SK-N-SH treated with all-trans-retinoic acid at 6 μM for 48 hours (cell line): Measurements from ENCODE around the gene MX2.

Source experiments
- ATAC-seq: fragments of 200-7000 bp; cut with Tn5 transposase; 3 replicates; pipeline ENCODE4 v1.9.1; 2020; ENCODE audit warnings: mild to moderate bottlenecking, moderate library complexity
- ARNTL ChIP-seq: fragments of 450-650 bp; formaldehyde crosslinking; IDR thresholded peaks from 2 replicates; pipeline ENCODE4 v1.5.0; 2020; ENCODE audit warnings: low read depth, mild to moderate bottlenecking, moderate library complexity, borderline replicate concordance
- BACH2 ChIP-seq: fragments of 250-450 bp; sonication (Bioruptor Pico); IDR thresholded peaks from 2 replicates; pipeline ENCODE4 v1.9.0; 2021; ENCODE audit warnings: mild to moderate bottlenecking, borderline replicate concordance
- CREB5 ChIP-seq: fragments of 250-450 bp; sonication (Bioruptor Pico); IDR thresholded peaks from 2 replicates; pipeline ENCODE4 v1.5.1; 2020; ENCODE audit warnings: low read depth, mild to moderate bottlenecking, moderate library complexity
- CSDC2 ChIP-seq: fragments of 250-450 bp; sonication (Bioruptor Pico); IDR thresholded peaks from 2 replicates; pipeline ENCODE4 v1.5.0; 2020; ENCODE audit warnings: mild to moderate bottlenecking, moderate library complexity
- ESRRG ChIP-seq: fragments of 250-450 bp; sonication (Bioruptor Pico); IDR thresholded peaks from 2 replicates; pipeline ENCODE4 v1.6.1; 2021; ENCODE audit warnings: mild to moderate bottlenecking
- GLIS3 ChIP-seq: fragments of 250-450 bp; sonication (Bioruptor Pico); IDR thresholded peaks from 2 replicates; pipeline ENCODE4 v1.5.0; 2020; ENCODE audit warnings: mild to moderate bottlenecking, moderate library complexity
- ISL1 ChIP-seq: fragments of 250-450 bp; sonication (Bioruptor Pico); IDR thresholded peaks from 2 replicates; pipeline ENCODE4 v2.1.2; 2022; ENCODE audit warnings: mild to moderate bottlenecking, moderate library complexity
- OSR1 ChIP-seq: fragments of 250-450 bp; sonication (Bioruptor Pico); IDR thresholded peaks from 2 replicates; pipeline ENCODE4 v1.8.0; 2022; ENCODE audit warnings: moderate library complexity, mild to moderate bottlenecking, inconsistent platforms
- RARB ChIP-seq: fragments of 250-450 bp; sonication (Bioruptor Pico); IDR thresholded peaks from 2 replicates; pipeline ENCODE4 v1.8.0; 2021; ENCODE audit warnings: mild to moderate bottlenecking, moderate library complexity
- SNAI2 ChIP-seq: fragments of 250-450 bp; sonication (Bioruptor Pico); IDR thresholded peaks from 2 replicates; pipeline ENCODE4 v1.5.0; 2020; ENCODE audit warnings: mild to moderate bottlenecking, moderate library complexity
- TCF4 ChIP-seq: fragments of 250-450 bp; sonication (Bioruptor Pico); IDR thresholded peaks from 2 replicates; pipeline ENCODE4 v1.8.0; 2021; ENCODE audit warnings: mild to moderate bottlenecking, moderate library complexity, borderline replicate concordance
- ZFP3 ChIP-seq: fragments of 250-450 bp; sonication (Bioruptor Pico); IDR thresholded peaks from 2 replicates; pipeline ENCODE4 v1.5.0; 2020; ENCODE audit warnings: mild to moderate bottlenecking, moderate library complexity
- ZFP30 ChIP-seq: fragments of 450-650 bp; formaldehyde crosslinking; IDR thresholded peaks from 2 replicates; pipeline ENCODE4 v1.5.0; 2022; ENCODE audit warnings: mild to moderate bottlenecking, moderate library complexity
- ZNF565 ChIP-seq: fragments of 450-650 bp; formaldehyde crosslinking; conservative IDR thresholded peaks from 2 replicates; pipeline ENCODE4 v1.5.0; 2020; ENCODE audit warnings: low read depth, mild to moderate bottlenecking, moderate library complexity
- ZNF70 ChIP-seq: fragments of 450-650 bp; formaldehyde crosslinking; IDR thresholded peaks from 2 replicates; pipeline ENCODE4 v1.5.0; 2020; ENCODE audit warnings: mild to moderate bottlenecking, moderate library complexity
- ZNF8 ChIP-seq: fragments of 450-650 bp; formaldehyde crosslinking; IDR thresholded peaks from 2 replicates; pipeline ENCODE4 v1.5.0; 2020; ENCODE audit warnings: mild to moderate bottlenecking, moderate library complexity
- TF ChIP-seq, protein P1 (sequence below): fragments of 250-450 bp; sonication (Bioruptor Pico); IDR thresholded peaks from 2 replicates; pipeline ENCODE4 v1.5.0; 2020; ENCODE audit warnings: mild to moderate bottlenecking, moderate library complexity
- TF ChIP-seq, protein P2 (sequence below): fragments of 250-450 bp; sonication (Bioruptor Pico); IDR thresholded peaks from 2 replicates; pipeline ENCODE4 v1.8.0; 2021; ENCODE audit warnings: low read depth, mild to moderate bottlenecking, moderate library complexity, borderline replicate concordance
- TF ChIP-seq, protein P3 (sequence below): fragments of 250-450 bp; sonication (Bioruptor Pico); IDR thresholded peaks from 2 replicates; pipeline ENCODE4 v1.5.1; 2021; ENCODE audit warnings: mild to moderate bottlenecking, moderate library complexity

MX2 gene

DNA sequence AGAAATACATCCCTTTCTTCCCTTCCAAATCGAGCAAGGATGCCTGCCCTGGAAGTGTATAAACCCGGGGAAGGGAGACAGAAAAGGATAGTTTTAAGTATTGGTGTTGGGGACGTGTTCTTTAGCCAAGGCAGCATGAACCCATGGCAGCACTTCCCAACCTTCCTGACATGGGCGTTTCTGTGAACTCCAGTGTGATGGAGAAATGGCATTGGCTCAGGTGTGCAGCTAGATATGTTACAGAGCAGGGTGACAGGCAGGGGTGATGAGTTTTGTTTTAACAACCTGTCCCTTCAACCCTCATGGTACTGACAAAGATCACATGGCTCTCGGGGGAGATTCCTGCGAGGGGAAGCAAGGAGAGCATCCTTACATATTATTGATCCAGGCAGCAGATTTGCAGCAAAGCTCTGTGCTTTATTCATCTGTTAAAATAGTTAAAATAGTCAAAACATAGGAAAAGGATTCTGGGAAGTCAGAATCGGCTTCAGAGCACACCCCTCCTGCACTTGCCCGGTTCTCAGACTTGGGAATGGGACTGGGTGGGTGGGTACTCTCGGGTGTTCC lies 68.2 kb downstream of the MX2 start:
- TF ChIP-seq CSDC2 (CRISPR knock-in tag) (no peak), ZNF565 (CRISPR knock-in tag) (no peak), ARNTL (CRISPR knock-in tag) (no peak), ZFP30 (CRISPR knock-in tag) (no peak), SNAI2 (no peak), ZFP3 (CRISPR knock-in tag) (no peak), BACH2 (CRISPR knock-in tag) (no peak), CREB5 (no peak), OSR1 (CRISPR knock-in tag) (no peak)
- TF ChIP-seq, protein P1, sequence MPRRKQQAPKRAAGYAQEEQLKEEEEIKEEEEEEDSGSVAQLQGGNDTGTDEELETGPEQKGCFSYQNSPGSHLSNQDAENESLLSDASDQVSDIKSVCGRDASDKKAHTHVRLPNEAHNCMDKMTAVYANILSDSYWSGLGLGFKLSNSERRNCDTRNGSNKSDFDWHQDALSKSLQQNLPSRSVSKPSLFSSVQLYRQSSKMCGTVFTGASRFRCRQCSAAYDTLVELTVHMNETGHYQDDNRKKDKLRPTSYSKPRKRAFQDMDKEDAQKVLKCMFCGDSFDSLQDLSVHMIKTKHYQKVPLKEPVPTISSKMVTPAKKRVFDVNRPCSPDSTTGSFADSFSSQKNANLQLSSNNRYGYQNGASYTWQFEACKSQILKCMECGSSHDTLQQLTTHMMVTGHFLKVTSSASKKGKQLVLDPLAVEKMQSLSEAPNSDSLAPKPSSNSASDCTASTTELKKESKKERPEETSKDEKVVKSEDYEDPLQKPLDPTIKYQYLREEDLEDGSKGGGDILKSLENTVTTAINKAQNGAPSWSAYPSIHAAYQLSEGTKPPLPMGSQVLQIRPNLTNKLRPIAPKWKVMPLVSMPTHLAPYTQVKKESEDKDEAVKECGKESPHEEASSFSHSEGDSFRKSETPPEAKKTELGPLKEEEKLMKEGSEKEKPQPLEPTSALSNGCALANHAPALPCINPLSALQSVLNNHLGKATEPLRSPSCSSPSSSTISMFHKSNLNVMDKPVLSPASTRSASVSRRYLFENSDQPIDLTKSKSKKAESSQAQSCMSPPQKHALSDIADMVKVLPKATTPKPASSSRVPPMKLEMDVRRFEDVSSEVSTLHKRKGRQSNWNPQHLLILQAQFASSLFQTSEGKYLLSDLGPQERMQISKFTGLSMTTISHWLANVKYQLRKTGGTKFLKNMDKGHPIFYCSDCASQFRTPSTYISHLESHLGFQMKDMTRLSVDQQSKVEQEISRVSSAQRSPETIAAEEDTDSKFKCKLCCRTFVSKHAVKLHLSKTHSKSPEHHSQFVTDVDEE: no peak
- TF ChIP-seq, protein P2, sequence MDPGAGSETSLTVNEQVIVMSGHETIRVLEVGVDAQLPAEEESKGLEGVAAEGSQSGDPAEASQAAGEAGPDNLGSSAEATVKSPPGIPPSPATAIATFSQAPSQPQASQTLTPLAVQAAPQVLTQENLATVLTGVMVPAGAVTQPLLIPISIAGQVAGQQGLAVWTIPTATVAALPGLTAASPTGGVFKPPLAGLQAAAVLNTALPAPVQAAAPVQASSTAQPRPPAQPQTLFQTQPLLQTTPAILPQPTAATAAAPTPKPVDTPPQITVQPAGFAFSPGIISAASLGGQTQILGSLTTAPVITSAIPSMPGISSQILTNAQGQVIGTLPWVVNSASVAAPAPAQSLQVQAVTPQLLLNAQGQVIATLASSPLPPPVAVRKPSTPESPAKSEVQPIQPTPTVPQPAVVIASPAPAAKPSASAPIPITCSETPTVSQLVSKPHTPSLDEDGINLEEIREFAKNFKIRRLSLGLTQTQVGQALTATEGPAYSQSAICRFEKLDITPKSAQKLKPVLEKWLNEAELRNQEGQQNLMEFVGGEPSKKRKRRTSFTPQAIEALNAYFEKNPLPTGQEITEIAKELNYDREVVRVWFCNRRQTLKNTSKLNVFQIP: no peak

DNA sequence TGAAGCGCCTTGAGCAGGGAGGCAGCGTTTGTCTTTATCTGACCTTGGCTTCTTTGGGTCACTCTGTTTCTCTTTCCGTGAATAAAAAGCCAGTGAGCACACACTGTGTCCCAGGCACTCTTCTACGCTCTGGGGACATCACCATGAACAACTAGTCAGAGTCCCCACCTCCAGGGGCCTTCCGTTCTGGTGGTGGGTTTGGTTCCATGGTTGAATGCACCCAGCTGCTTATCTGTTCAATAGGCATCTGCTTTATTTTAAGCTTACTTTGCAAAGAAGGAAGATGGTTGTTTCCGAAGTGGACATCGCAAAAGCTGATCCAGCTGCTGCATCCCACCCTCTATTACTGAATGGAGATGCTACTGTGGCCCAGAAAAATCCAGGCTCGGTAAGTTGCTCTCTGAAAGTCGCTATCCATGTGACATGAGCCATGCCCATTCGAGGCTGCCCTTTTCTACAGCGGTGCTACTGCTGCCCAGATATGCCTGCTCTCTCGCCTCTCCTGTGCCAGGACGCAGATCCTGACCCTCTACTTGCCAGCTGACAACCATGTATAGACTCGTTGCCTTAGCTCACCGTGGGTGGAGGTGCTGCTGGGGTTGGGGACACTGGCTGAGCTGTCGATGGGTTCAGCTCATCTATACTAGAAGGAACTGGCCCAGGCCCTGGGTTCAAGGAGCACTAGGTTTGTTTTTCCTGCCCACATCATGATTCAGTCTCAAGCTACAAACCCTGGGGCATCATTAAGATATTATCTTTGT lies 70.1 kb downstream of the MX2 start:
- no peak for ATAC-seq
- no peak for TF ChIP-seq TCF4
- no peak for TF ChIP-seq ARNTL (CRISPR knock-in tag)
- TF ChIP-seq ESRRG (CRISPR knock-in tag): no peak
- TF ChIP-seq, protein P1: no peak
- no peak for TF ChIP-seq ZFP3 (CRISPR knock-in tag)
- TF ChIP-seq GLIS3 (CRISPR knock-in tag): no peak
- no peak for TF ChIP-seq BACH2 (CRISPR knock-in tag)
- TF ChIP-seq ZNF565 (CRISPR knock-in tag): no peak
- TF ChIP-seq ZNF70 (CRISPR knock-in tag): no peak
- TF ChIP-seq RARB: no peak
- no peak for TF ChIP-seq CREB5
- no peak for TF ChIP-seq OSR1 (CRISPR knock-in tag)
- TF ChIP-seq SNAI2: no peak
- no peak for TF ChIP-seq CSDC2 (CRISPR knock-in tag)

More for the DNA sequence above, 68.2 kb downstream of the MX2 start:
- ATAC-seq: no peak

DNA sequence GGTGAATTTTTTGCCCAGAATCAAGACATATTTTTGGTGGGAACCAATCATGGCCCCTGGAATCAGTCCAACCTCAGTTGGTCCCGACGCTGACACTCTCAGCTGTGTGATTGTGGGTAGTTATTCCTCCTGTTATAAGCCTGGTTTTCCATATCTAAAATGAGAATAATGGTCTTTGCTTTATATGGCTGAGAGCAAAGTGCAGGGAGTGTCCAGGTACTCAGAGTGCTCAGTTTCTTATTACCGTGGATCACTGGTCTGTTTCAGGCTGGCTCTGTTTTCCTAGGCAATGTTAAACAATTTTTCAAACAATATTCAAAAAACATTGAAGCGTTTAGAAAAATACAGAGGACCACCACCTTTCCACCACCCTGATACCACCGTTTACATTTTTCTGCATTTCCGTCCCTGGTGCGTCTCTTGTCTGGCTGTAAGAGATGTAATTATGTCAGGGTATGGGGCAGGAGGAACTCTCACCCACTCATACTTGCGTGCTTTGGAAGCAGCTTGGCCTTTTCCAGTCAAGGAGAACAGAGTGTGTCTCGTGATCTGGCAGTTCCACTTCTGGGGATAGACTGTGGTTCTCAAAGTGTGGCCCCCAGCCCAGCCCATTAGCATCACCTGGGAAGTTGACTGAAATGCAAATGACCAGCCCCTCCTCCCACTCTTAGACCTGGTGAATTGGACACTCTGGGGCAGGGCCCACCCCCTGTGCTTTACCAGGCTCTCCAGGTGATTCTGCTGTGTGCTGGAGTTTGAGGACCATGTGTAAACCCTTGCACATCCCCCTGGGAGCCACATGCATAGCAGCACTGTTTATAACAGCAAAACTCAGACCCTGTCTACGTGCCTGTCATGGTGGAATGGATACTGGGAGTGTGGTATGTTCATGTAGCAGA lies 71.0 kb downstream of the MX2 start:
- no peak for ATAC-seq
- TF ChIP-seq GLIS3 (CRISPR knock-in tag) (no peak), ZFP30 (CRISPR knock-in tag) (no peak), ZNF565 (CRISPR knock-in tag) (no peak), CSDC2 (CRISPR knock-in tag) (no peak), ISL1 (CRISPR knock-in tag) (no peak), ZNF8 (CRISPR knock-in tag) (no peak)
- TF ChIP-seq, protein P3, sequence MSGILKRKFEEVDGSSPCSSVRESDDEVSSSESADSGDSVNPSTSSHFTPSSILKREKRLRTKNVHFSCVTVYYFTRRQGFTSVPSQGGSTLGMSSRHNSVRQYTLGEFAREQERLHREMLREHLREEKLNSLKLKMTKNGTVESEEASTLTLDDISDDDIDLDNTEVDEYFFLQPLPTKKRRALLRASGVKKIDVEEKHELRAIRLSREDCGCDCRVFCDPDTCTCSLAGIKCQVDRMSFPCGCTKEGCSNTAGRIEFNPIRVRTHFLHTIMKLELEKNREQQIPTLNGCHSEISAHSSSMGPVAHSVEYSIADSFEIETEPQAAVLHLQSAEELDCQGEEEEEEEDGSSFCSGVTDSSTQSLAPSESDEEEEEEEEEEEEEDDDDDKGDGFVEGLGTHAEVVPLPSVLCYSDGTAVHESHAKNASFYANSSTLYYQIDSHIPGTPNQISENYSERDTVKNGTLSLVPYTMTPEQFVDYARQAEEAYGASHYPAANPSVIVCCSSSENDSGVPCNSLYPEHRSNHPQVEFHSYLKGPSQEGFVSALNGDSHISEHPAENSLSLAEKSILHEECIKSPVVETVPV: no peak
